HepG2 (cell line): ENCODE measurements around the gene MRRF. TPM values are rescaled to one million over a fixed set of nuclear protein-coding genes. Genes with fewer than 3 reads are reported as not detected.

Source experiments
- ATAC-seq: fragments of 200-7000 bp; cut with Tn5 transposase; 3 replicates; pipeline ENCODE4 v1.9.1; 2020; ENCODE audit warnings: mild to moderate bottlenecking, moderate library complexity
- BruUV-seq: library from RNA; stranded (reverse); fragments of 400-500 nt; replicated peaks from 2 replicates; lab custom pipeline; 2021; lab: Mats Ljungman, UMichigan
- CTCF ChIA-PET: fragments of 300-600 bp; formaldehyde crosslinking; extraction: SDS; loops from one replicate; lab custom pipeline; 2021; ENCODE audit warnings: low total read pairs, inconsistent platforms, low intra/inter-chr PET ratio; lab: Yijun Ruan, JAX
- POLR2A ChIA-PET: fragments of 350-600 bp; sonication (Branson Sonifier 250); formaldehyde crosslinking; loops from one replicate; lab custom pipeline; 2020; ENCODE audit warnings: antibody characterized with exemption, inconsistent platforms; lab: Yijun Ruan, JAX
- DNase-seq: peaks from one replicate; pipeline ENCODE4 v3.0.0-alpha.2; 2015; ENCODE audit warnings: low spot score
- FAIRE-seq: peaks from 3 replicates; lab custom pipeline; 2011; peaks lifted over from hg19 to GRCh38; lab: Jason Lieb, UNC
- H2AFZ ChIP-seq: one replicate; pipeline ENCODE4 v1.6.1; 2011; ENCODE audit warnings: low read length, inconsistent platforms
- H3K27ac ChIP-seq: fragments of 300-600 bp; 3 replicates; pipeline ENCODE4 v1.8.0; 2011; ENCODE audit warnings: mixed run types, mild to moderate bottlenecking, mixed read lengths, low read length, inconsistent platforms; ENCODE audit not compliant: insufficient read depth; ENCODE audit errors: extremely low read length
- H3K27me3 ChIP-seq, 2 experiments: fragments of 200-600 bp in 1 of 2; 2 replicates in 1 of 2; 3 replicates in 1 of 2; pipeline versions ENCODE4 v1.6.0 to v1.8.0; 2011; ENCODE audit warnings: low read length in 2 of 2, mild to moderate bottlenecking in 2 of 2, moderate library complexity in 2 of 2, inconsistent platforms in 1 of 2; ENCODE audit not compliant: insufficient read depth in 2 of 2, control insufficient read depth in 1 of 2
- H3K36me3 ChIP-seq, 2 experiments: fragments of 200-600 bp in 1 of 2; replicated peaks in 1 of 2; 2 replicates in 1 of 2; 3 replicates in 1 of 2; pipeline versions ENCODE4 v1.5.1 to v1.8.0; 2011; ENCODE audit warnings: low read length in 2 of 2, inconsistent platforms in 1 of 2; ENCODE audit not compliant: insufficient read depth in 2 of 2, control insufficient read depth in 1 of 2
- H3K4me1 ChIP-seq: 2 replicates; pipeline ENCODE4 v1.5.1; 2012; ENCODE audit warnings: low read length, inconsistent platforms; ENCODE audit not compliant: insufficient read depth
- H3K4me2 ChIP-seq: 2 replicates; pipeline ENCODE4 v1.6.0; 2011; ENCODE audit warnings: low read depth, low read length, inconsistent platforms
- H3K4me3 ChIP-seq, 3 experiments: fragments of 200-600 bp in 1 of 3; sonication (generic), shearing (Covaris generic) in 1 of 3; replicated peaks in 1 of 3; 2 replicates each; pipeline ENCODE4 v1.5.1; 2011 to 2016; ENCODE audit warnings: low read length in 3 of 3, inconsistent platforms in 2 of 3, low read depth in 2 of 3, mild to moderate bottlenecking in 2 of 3, control low read depth in 1 of 3, mixed read lengths in 1 of 3; ENCODE audit not compliant: insufficient read depth in 1 of 3
- H3K79me2 ChIP-seq: one replicate; pipeline ENCODE4 v1.6.1; 2011; ENCODE audit warnings: low read length, inconsistent platforms; ENCODE audit not compliant: insufficient read depth
- H3K9ac ChIP-seq: 2 replicates; pipeline ENCODE4 v1.6.0; 2011; ENCODE audit warnings: mild to moderate bottlenecking, low read depth, low read length, inconsistent platforms; ENCODE audit not compliant: insufficient read depth
- H3K9me3 ChIP-seq: 2 replicates; pipeline ENCODE4 v1.5.1; 2012; ENCODE audit warnings: mild to moderate bottlenecking, low read length
- H4K20me1 ChIP-seq: 2 replicates; pipeline ENCODE4 v1.6.0; 2011; ENCODE audit warnings: inconsistent platforms, mild to moderate bottlenecking, low read length, moderate library complexity; ENCODE audit not compliant: insufficient read depth
- CBX1 ChIP-seq: IDR thresholded peaks from one replicate; pipeline ENCODE4 v1.6.1; 2016; ENCODE audit warnings: antibody characterized with exemption, low read depth
- FOXK2 ChIP-seq: fragments of 450-650 bp; IDR thresholded peaks from 2 replicates; pipeline ENCODE4 v1.6.1; 2016
- JDP2 ChIP-seq: sonication (generic); formaldehyde crosslinking; IDR thresholded peaks from 2 replicates; pipeline ENCODE4 v1.8.1; 2022; ENCODE audit warnings: missing genetic modification reagents, borderline replicate concordance
- MYC ChIP-seq: sonication (generic); formaldehyde crosslinking; IDR thresholded peaks from 2 replicates; pipeline ENCODE4 v1.9.0; 2021; ENCODE audit warnings: missing genetic modification reagents, borderline replicate concordance
- NFE2 ChIP-seq: sonication (generic); formaldehyde crosslinking; IDR thresholded peaks from 2 replicates; pipeline ENCODE4 v1.4.0; 2020; ENCODE audit warnings: missing genetic modification reagents
- PAF1 ChIP-seq: IDR thresholded peaks from 2 replicates; pipeline ENCODE4 v1.6.1; 2016; ENCODE audit warnings: missing genetic modification reagents, missing compliant biosample characterization
- PRMT3 ChIP-seq: sonication (generic); formaldehyde crosslinking; IDR thresholded peaks from 2 replicates; pipeline ENCODE4 v1.8.1; 2022; ENCODE audit warnings: low read depth, mild to moderate bottlenecking, moderate library complexity, missing genetic modification reagents, borderline replicate concordance
- PTBP1 ChIP-seq: fragments of 200-400 bp; formaldehyde crosslinking; IDR thresholded peaks from 2 replicates; pipeline ENCODE4 v1.6.1; 2018; ENCODE audit warnings: low read length, low read depth; ENCODE audit not compliant: poor library complexity, severe bottlenecking
- SALL2 ChIP-seq: sonication (generic); formaldehyde crosslinking; IDR thresholded peaks from 2 replicates; pipeline ENCODE4 v1.8.1; 2023; ENCODE audit warnings: mild to moderate bottlenecking, missing genetic modification reagents, inconsistent platforms
- SIN3A ChIP-seq: IDR thresholded peaks from 2 replicates; pipeline ENCODE4 v1.6.1; 2011; ENCODE audit warnings: low read depth, mild to moderate bottlenecking, control low read depth, low read length, borderline replicate concordance
- ZFP82 ChIP-seq: sonication (generic); formaldehyde crosslinking; IDR thresholded peaks from 2 replicates; pipeline ENCODE4 v1.5.1; 2020; ENCODE audit warnings: mild to moderate bottlenecking, missing genetic modification reagents, borderline replicate concordance
- ZFY ChIP-seq: sonication (generic); formaldehyde crosslinking; IDR thresholded peaks from 2 replicates; pipeline ENCODE4 v1.4.0; 2020; ENCODE audit warnings: missing genetic modification reagents
- ZNF350 ChIP-seq: sonication (generic); formaldehyde crosslinking; IDR thresholded peaks from 2 replicates; pipeline ENCODE4 v1.4.0; 2020; ENCODE audit warnings: mild to moderate bottlenecking, low read depth, missing genetic modification reagents, borderline replicate concordance
- ZNF484 ChIP-seq: sonication (generic); formaldehyde crosslinking; IDR thresholded peaks from 2 replicates; pipeline ENCODE4 v1.5.1; 2020; ENCODE audit warnings: mild to moderate bottlenecking, low read depth, missing genetic modification reagents, borderline replicate concordance
- ZNF883 ChIP-seq: sonication (generic); formaldehyde crosslinking; IDR thresholded peaks from 2 replicates; pipeline ENCODE4 v1.5.1; 2020; ENCODE audit warnings: mild to moderate bottlenecking, missing genetic modification reagents; ENCODE audit errors: not compliant biosample characterization
- WGBS: methylation state at CpG from one replicate; pipeline ENCODE4 v1.1.6; 2017; ENCODE audit warnings: low lambda C conversion rate; 5-methylcytosine and 5-hydroxymethylcytosine counted together
- in situ Hi-C: cut with HindIII; loops from 2 replicates; pipeline ENCODE4 v1.10.0; 2017; ENCODE audit warnings: low pct_unique_long_range_greater_than_20kb; ENCODE audit not compliant: extremely low pct_ligation_motif_present
- intact Hi-C: fragments of 100-400 bp; cut with micrococcal nuclease; formaldehyde crosslinking; loops from one replicate; pipeline ENCODE4 v1.10.0; 2022; ENCODE audit not compliant: unreplicated experiment
- polyA plus RNA-seq, 8 experiments: library from polyadenylated mRNA; depleted of rRNA in 3 of 8; stranded (reverse) in 7 of 8; unstranded in 1 of 8; fragments of >200 nt; fragmentation: Illumina TruSeq in 4 of 8; extraction: Trizol in 4 of 8; gene quantifications; 2 replicates each; pipeline versions ENCODE4 v1.2.1 to v1.2.3, GENCODE V29; 2011 to 2016; ENCODE audit warnings: low read depth in 4 of 8, missing spikeins in 1 of 8, mixed read lengths in 1 of 8; ENCODE audit not compliant: insufficient read depth in 1 of 8
- total RNA-seq, 5 experiments: library from RNA; depleted of rRNA; stranded (reverse); fragments of >200 nt; fragmentation: Illumina TruSeq; extraction: Trizol; gene quantifications; 2 replicates each; pipeline ENCODE4 v1.2.3, GENCODE V29; 2016; ENCODE audit warnings: low read depth in 1 of 5
- TF ChIP-seq, protein P1 (sequence below): sonication (generic); formaldehyde crosslinking; IDR thresholded peaks from 2 replicates; pipeline ENCODE4 v1.5.1; 2020; ENCODE audit warnings: mild to moderate bottlenecking, missing genetic modification reagents, moderate library complexity

Gene MRRF
- total and polyA plus RNA-seq, 2 of the 13 experiments (the other 11 are each of a cell fraction or from before 2014, with no cell fraction given), result 37.3 to 44.3 TPM

- no peak for TF ChIP-seq PTBP1
- TF ChIP-seq ZFY (CRISPR knock-in tag), result no peak
- no peak for TF ChIP-seq JDP2 (CRISPR knock-in tag)
- TF ChIP-seq, protein P1, sequence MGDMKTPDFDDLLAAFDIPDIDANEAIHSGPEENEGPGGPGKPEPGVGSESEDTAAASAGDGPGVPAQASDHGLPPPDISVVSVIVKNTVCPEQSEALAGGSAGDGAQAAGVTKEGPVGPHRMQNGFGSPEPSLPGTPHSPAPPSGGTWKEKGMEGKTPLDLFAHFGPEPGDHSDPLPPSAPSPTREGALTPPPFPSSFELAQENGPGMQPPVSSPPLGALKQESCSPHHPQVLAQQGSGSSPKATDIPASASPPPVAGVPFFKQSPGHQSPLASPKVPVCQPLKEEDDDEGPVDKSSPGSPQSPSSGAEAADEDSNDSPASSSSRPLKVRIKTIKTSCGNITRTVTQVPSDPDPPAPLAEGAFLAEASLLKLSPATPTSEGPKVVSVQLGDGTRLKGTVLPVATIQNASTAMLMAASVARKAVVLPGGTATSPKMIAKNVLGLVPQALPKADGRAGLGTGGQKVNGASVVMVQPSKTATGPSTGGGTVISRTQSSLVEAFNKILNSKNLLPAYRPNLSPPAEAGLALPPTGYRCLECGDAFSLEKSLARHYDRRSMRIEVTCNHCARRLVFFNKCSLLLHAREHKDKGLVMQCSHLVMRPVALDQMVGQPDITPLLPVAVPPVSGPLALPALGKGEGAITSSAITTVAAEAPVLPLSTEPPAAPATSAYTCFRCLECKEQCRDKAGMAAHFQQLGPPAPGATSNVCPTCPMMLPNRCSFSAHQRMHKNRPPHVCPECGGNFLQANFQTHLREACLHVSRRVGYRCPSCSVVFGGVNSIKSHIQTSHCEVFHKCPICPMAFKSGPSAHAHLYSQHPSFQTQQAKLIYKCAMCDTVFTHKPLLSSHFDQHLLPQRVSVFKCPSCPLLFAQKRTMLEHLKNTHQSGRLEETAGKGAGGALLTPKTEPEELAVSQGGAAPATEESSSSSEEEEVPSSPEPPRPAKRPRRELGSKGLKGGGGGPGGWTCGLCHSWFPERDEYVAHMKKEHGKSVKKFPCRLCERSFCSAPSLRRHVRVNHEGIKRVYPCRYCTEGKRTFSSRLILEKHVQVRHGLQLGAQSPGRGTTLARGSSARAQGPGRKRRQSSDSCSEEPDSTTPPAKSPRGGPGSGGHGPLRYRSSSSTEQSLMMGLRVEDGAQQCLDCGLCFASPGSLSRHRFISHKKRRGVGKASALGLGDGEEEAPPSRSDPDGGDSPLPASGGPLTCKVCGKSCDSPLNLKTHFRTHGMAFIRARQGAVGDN (CRISPR knock-in tag), result no peak
Measured at GRCh38 chr9:122232796-122233306, 31.8 kb upstream of the MRRF start (continued).

GRCh38 chr9:122234022-122234748, 30.5 kb upstream of the MRRF start:
- Histone ChIP-seq H3K4me3 (no peak overlapping the region), H4K20me1 (no peaks in the 10 kb centered on the region), H2AFZ (no peak overlapping the region), H3K27ac (no peak overlapping the region), H3K36me3 (no peaks in the 10 kb centered on the region), H3K79me2 (no peaks in the 10 kb centered on the region), H3K9ac (no peak overlapping the region), H3K9me3 (no peaks in the 10 kb centered on the region), H3K4me1 (peaks cover 2% of the 10 kb centered on the region; the same call in 1 of the 2 replicates), H3K4me2 (no peak overlapping the region), H3K27me3 (peaks cover 8 to 47% of the 10 kb centered on the region in 2 experiments; a peak in 4 of 5 replicates)
- TF ChIP-seq ZNF484 (CRISPR knock-in tag), result no peak
- TF ChIP-seq CBX1, result no peak
- TF ChIP-seq FOXK2, result no peak
- TF ChIP-seq PAF1 (CRISPR knock-in tag), result no peak
- TF ChIP-seq ZNF350 (CRISPR knock-in tag), result no peak
- no peak for TF ChIP-seq ZFP82 (CRISPR knock-in tag)
- TF ChIP-seq SIN3A, result no peak
- no peak for TF ChIP-seq PRMT3 (CRISPR knock-in tag)
- no peak for TF ChIP-seq MYC (CRISPR knock-in tag)
- no peak for TF ChIP-seq SALL2 (CRISPR knock-in tag)
- no peak for TF ChIP-seq ZNF883 (CRISPR knock-in tag)
- TF ChIP-seq NFE2 (CRISPR knock-in tag), result no peak
- no peak for DNase-seq
- no peak for FAIRE-seq
- WGBS, result 18% methylated on average over 7 of the region's 7 CpGs
- intact Hi-C loops (no loop called here), in situ Hi-C loops (no loop called here)
- ATAC-seq, result no peak
- no TSS peak for BruUV-seq
- POLR2A ChIA-PET, result interaction anchor here (0.8 kb wide), 1 partner anchor 31 kb away, joined by 3 read pairs; the partner anchor contains the start of genes MRRF and RBM18
- CTCF ChIA-PET, result no interaction called here
